ENCODE data around the gene GSTA2.
"Not testable (repeated sequence)": the region's sequence is repeated elsewhere in the genome, so short reads cannot be mapped to it uniquely, and the experiment has no call there.

DNA sequence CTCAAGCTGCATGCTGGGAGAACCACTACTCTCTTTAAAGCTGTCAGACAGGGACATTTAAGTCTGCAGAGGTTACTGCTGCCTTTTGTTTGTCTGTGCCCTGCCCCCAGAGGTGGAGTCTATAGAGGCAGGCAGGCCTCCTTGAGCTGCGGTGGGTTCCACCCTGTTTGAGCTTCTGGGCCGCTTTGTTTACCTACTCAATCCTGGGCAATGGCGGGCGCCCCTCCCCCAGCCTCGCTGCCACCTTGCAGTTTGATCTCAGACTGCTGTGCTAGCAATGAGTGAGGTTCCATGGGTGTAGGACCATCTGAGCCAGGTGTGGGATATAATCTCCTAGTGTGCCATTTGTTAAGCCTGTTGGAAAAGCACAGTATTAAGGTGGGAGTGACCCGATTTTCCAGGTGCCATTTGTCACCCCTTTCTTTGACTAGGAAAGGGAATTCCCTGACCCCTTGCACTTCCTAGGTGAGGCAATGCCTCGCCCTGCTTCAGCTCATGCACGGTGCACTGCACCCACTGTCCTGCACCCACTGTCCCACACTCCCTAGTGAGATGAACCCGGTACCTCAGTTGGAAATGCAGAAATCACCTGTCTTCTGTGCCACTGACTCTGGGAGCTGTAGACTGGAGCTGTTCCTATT is 13.6 kb upstream of the GSTA2 start:
- not testable (repeated sequence) for TF ChIP-seq EZH2 (IDR thresholded peaks at IDR 0.05; ENCODE audit: borderline replicate concordance, low read depth, low read length, severe bottlenecking); CTCF (IDR thresholded peaks at IDR 0.05; ENCODE audit: borderline replicate concordance, extremely low read depth, low read length, poor library complexity, severe bottlenecking)
